ENCODE data around the gene SFTA2. TPM values are rescaled to one million over a fixed set of nuclear protein-coding genes. Genes with fewer than 3 reads are reported as not detected.

The SFTA2 gene
- not detected in 2 replicates for total RNA-seq (ENCODE audit: low replicate concordance)

DNA sequence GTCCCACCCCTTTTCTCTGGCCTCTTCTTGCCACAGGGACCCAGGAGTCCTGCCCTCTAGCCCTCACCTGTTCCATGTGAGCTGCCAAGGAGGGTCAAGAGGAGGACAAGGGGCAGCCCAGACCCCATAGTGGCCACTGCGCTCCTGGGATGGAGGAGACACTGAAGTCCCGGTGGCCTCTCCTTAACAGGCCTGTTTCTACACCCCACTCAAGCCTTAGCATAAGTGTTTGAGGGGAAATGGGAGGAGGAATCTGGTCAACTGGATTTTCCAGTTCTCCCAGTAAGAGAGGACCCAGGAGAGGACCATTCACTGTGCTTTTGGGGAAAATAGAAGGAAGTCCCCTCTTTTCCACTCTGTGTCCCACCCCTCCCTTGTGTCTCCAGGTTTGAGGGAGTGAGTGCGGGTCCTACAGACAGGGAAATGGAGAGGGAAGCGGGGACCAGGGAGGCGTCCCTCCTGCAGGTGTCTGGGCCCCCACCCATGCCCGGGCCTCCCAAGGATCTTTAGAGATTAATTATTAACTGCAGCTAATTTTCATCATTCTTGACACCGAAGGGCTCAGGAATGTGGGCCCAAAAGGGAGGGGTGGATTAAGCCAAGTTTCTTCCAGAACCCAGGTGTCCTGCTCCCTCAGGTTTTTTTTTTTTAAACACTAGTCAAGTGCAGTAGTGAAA is at the start of gene SFTA2:
TSS of gene SFTA2 (minus strand) at position 202 of the 677 bp plus-strand sequence. CDS start at position 128, 74 bp downstream.
- no peak within 1 kb of the TSS for H3K4me3 Mint-ChIP-seq
- no peak within 1 kb of the TSS for H3K4me3 ChIP-seq

DNA sequence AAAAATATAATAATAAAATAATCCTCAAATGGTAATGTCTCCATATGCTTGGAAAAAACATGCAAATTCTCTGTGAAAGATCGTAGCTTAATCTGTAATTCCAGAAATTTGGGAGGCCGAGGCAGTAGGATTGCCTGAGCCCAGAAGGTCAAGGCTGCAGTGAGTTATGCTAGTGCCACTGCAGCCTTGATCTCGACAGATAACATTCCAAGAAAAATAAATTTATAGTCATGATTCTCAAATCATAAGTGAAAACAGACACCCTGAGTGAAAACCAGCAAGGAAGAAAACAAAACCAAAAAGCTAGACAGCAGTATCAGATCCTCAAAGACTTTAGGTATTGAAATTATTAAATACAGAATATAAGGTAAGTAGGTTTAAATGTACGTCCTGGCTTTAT is 47.7 kb upstream of the SFTA2 start:
- H3F3A ChIP-seq (ENCODE audit: low read depth), result peaks cover 11% of the 10 kb centered on the region
- H3K4me3 ChIP-seq, result no peak overlapping the region
- no peaks in the 10 kb centered on the region for H4K20me1 ChIP-seq (ENCODE audit: low read depth)
- H3K27me3 ChIP-seq, result no peaks in the 10 kb centered on the region
- H3K4me2 ChIP-seq, result no peak overlapping the region
- Mint-ChIP-seq H3K36me3 (no peaks in the 10 kb centered on the region), H3K4me1 (peaks cover 19% of the 10 kb centered on the region), H3K4me3 (no peak overlapping the region), H3K27ac (no peak overlapping the region), H3K9me3 (no peaks in the 10 kb centered on the region), H3K27me3 (ENCODE audit: insufficient read depth, low read depth) (peaks cover 5% of the 10 kb centered on the region)
- TF ChIP-seq EZH2phosphoT487 (IDR thresholded peaks at IDR 0.05), result no peak
- TF ChIP-seq, protein P1, sequence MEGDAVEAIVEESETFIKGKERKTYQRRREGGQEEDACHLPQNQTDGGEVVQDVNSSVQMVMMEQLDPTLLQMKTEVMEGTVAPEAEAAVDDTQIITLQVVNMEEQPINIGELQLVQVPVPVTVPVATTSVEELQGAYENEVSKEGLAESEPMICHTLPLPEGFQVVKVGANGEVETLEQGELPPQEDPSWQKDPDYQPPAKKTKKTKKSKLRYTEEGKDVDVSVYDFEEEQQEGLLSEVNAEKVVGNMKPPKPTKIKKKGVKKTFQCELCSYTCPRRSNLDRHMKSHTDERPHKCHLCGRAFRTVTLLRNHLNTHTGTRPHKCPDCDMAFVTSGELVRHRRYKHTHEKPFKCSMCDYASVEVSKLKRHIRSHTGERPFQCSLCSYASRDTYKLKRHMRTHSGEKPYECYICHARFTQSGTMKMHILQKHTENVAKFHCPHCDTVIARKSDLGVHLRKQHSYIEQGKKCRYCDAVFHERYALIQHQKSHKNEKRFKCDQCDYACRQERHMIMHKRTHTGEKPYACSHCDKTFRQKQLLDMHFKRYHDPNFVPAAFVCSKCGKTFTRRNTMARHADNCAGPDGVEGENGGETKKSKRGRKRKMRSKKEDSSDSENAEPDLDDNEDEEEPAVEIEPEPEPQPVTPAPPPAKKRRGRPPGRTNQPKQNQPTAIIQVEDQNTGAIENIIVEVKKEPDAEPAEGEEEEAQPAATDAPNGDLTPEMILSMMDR (IDR thresholded peaks at IDR 0.05), result no peak
- TF ChIP-seq EZH2 (IDR thresholded peaks at IDR 0.05), result no peak
- no peaks in the 10 kb centered on the region for H3K9me3 ChIP-seq (ENCODE audit: low read depth)
- H3K9ac ChIP-seq, result no peak overlapping the region
- no peaks in the 10 kb centered on the region for H3K79me2 ChIP-seq (ENCODE audit: low read depth)
- H3K4me1 ChIP-seq, result peaks cover 6% of the 10 kb centered on the region
- no peak for DNase-seq (ENCODE audit: low spot score)
- H3K36me3 ChIP-seq, result no peaks in the 10 kb centered on the region
- H3K27ac ChIP-seq, result no peak overlapping the region
- no peak overlapping the region for H2AFZ ChIP-seq (replicated peaks)

More for the DNA sequence above, at the start of gene SFTA2:
- Histone ChIP-seq H3F3A (ENCODE audit: low read depth) (no peaks in the 10 kb centered on the region), H3K27me3 (no peaks in the 10 kb centered on the region), H3K9ac (no peak within 1 kb of the TSS), H3K36me3 (no peaks in the 10 kb centered on the region), H3K27ac (no peak within 1 kb of the TSS), H3K9me3 (ENCODE audit: low read depth) (no peaks in the 10 kb centered on the region), H3K4me1 (peaks cover 6% of the 10 kb centered on the region), H3K4me2 (no peak within 1 kb of the TSS), H3K79me2 (ENCODE audit: low read depth) (no peaks in the 10 kb centered on the region), H4K20me1 (ENCODE audit: low read depth) (no peaks in the 10 kb centered on the region), H2AFZ (replicated peaks) (no peak within 1 kb of the TSS)
- Mint-ChIP-seq H3K36me3 (peaks cover 18% of the 10 kb centered on the region), H3K27me3 (ENCODE audit: insufficient read depth, low read depth) (peaks cover 7% of the 10 kb centered on the region), H3K4me1 (peaks cover 3% of the 10 kb centered on the region), H3K9me3 (peaks cover 16% of the 10 kb centered on the region), H3K27ac (peak within 1 kb of the TSS; percentile 74)
- DNase-seq (ENCODE audit: low spot score), result no peak
- no peak for TF ChIP-seq EZH2 (IDR thresholded peaks at IDR 0.05)
- no peak for TF ChIP-seq EZH2phosphoT487 (IDR thresholded peaks at IDR 0.05)
- TF ChIP-seq, protein P1 (IDR thresholded peaks at IDR 0.05), result no peak

DNA sequence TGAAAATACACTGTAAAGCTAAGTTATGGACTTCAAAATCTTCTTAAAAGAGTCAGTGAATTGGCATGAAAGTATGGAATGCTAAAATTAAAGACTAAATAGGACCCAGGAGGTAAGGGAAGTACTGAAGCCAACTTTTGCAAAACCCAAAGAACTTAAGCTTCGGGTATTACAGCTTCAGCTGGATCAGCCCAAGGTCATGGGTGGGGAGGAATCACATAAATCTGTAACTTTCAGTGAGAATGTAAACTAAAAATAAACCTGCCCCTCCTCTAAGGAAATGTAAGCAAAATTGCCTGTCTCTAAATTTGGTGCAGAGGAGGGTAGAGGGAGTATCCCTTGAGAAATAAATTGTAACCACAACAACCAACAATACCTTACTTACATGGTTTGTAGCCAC is 47.2 kb upstream of the SFTA2 start:
- Histone ChIP-seq H3K9ac (no peak overlapping the region), H2AFZ (replicated peaks) (no peak overlapping the region), H3K27ac (no peak overlapping the region), H3K27me3 (no peaks in the 10 kb centered on the region), H3F3A (ENCODE audit: low read depth) (peaks cover 11% of the 10 kb centered on the region), H3K36me3 (no peaks in the 10 kb centered on the region), H3K4me3 (no peak overlapping the region), H3K9me3 (ENCODE audit: low read depth) (no peaks in the 10 kb centered on the region), H3K4me2 (no peak overlapping the region), H4K20me1 (ENCODE audit: low read depth) (no peaks in the 10 kb centered on the region), H3K79me2 (ENCODE audit: low read depth) (no peaks in the 10 kb centered on the region), H3K4me1 (peaks cover 6% of the 10 kb centered on the region)
- TF ChIP-seq EZH2 (IDR thresholded peaks at IDR 0.05), result no peak
- no peak for TF ChIP-seq EZH2phosphoT487 (IDR thresholded peaks at IDR 0.05)
- TF ChIP-seq, protein P1 (IDR thresholded peaks at IDR 0.05), result no peak
- no peak overlapping the region for H3K27ac Mint-ChIP-seq
- H3K9me3 Mint-ChIP-seq, result no peaks in the 10 kb centered on the region
- no peak for DNase-seq (ENCODE audit: low spot score)
- H3K27me3 Mint-ChIP-seq (ENCODE audit: insufficient read depth, low read depth), result peaks cover 5% of the 10 kb centered on the region
- peaks cover 19% of the 10 kb centered on the region for H3K4me1 Mint-ChIP-seq
- H3K4me3 Mint-ChIP-seq, result no peak overlapping the region
- no peaks in the 10 kb centered on the region for H3K36me3 Mint-ChIP-seq
